ENCODE data around the gene MRPS6.

DNA sequence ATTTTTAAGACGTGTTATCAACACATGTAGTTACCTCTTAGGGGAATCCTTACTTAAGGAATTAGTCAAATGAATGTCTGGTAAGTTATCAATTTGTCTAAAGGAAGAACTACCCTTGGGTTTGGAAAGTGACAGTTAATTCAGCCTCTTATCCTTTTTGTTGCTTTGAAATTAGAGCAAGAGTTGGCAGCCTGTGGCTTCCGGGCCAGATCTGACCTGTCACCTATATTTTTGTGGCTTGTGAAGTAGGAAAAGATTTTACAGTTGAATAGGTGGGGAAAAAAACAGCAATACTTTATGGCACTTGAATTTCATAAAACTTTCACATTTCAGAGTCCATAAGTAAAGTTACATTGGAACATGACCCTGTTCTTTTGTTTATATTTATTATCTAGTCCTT lies 5.5 kb downstream of the MRPS6 start:
- TF ChIP-seq, protein P1, sequence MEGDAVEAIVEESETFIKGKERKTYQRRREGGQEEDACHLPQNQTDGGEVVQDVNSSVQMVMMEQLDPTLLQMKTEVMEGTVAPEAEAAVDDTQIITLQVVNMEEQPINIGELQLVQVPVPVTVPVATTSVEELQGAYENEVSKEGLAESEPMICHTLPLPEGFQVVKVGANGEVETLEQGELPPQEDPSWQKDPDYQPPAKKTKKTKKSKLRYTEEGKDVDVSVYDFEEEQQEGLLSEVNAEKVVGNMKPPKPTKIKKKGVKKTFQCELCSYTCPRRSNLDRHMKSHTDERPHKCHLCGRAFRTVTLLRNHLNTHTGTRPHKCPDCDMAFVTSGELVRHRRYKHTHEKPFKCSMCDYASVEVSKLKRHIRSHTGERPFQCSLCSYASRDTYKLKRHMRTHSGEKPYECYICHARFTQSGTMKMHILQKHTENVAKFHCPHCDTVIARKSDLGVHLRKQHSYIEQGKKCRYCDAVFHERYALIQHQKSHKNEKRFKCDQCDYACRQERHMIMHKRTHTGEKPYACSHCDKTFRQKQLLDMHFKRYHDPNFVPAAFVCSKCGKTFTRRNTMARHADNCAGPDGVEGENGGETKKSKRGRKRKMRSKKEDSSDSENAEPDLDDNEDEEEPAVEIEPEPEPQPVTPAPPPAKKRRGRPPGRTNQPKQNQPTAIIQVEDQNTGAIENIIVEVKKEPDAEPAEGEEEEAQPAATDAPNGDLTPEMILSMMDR (IDR thresholded peaks at IDR 0.05; ENCODE audit: low read depth, low read length): no peak
- TF ChIP-seq POLR2A (IDR thresholded peaks at IDR 0.05; ENCODE audit: extremely low read depth, insufficient read length) (no peak), MAX (IDR thresholded peaks at IDR 0.05; ENCODE audit: low read depth, low read length) (no peak)

All from NB4 (cell line).